ENCODE results near the gene BCL3. TPM values are rescaled to one million over a fixed set of nuclear protein-coding genes. Genes with fewer than 3 reads are reported as not detected.

The BCL3 gene
- total and polyA plus RNA-seq, 2 experiments from 2014 or later, result 1.4 to 4.1 TPM

DNA sequence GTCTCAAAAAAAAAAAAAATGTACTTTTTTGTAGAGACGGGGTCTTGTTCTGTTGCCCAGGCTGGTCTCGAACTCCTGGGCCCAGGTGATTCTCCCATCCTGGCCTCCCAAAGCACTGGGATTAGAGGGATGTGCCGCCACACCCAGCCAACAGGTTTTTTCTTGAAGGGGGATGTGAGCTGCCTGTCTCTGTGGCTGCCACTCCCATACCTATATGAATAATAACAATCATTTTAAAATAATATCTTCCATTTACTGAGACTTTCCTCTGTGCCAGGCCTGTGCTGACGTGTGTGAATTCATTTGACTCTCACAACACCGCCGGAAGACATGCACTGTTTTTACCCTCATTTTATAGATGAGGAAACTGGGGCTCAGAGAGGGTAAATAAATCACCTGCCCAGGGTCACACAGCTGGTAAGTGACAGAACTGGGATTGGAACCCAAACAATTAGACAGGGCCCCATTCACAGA lies 7.2 kb upstream of the BCL3 start:
- Histone ChIP-seq H3K27ac (ENCODE audit: low read depth) (no peak overlapping the region), H3K79me2 (replicated peaks; ENCODE audit: insufficient read depth) (no peaks in the 10 kb centered on the region), H3K36me3 (ENCODE audit: insufficient read depth) (no peaks in the 10 kb centered on the region), H3K4me1 (ENCODE audit: insufficient read depth) (no peaks in the 10 kb centered on the region), H2AFZ (no peak overlapping the region), H3F3A (replicated peaks; ENCODE audit: low read depth) (no peaks in the 10 kb centered on the region), H3K9me2 (ENCODE audit: insufficient read depth) (no peaks in the 10 kb centered on the region), H3K27me3 (ENCODE audit: insufficient read depth) (peaks cover 17% of the 10 kb centered on the region), H3K4me2 (no peak overlapping the region), H3K4me3 (no peak overlapping the region), H4K20me1 (replicated peaks; ENCODE audit: insufficient read depth) (no peaks in the 10 kb centered on the region)
- Mint-ChIP-seq H3K4me1 (peaks cover 16% of the 10 kb centered on the region), H3K36me3 (ENCODE audit: low read depth) (no peaks in the 10 kb centered on the region), H3K9me3 (no peaks in the 10 kb centered on the region), H3K4me3 (no peak overlapping the region), H3K27ac (no peak overlapping the region), H3K27me3 (ENCODE audit: insufficient read depth, low read depth, poor library complexity) (peaks cover 17% of the 10 kb centered on the region)
- no peak for DNase-seq (ENCODE audit: low spot score)
- TF ChIP-seq ZNF114 (CRISPR knock-in tag; IDR thresholded peaks at IDR 0.05) (no peak), NANOG (IDR thresholded peaks at IDR 0.05; ENCODE audit: borderline replicate concordance) (no peak), JUNB (IDR thresholded peaks at IDR 0.05; ENCODE audit: unreplicated experiment) (no peak), CREB1 (CRISPR knock-in tag; IDR thresholded peaks at IDR 0.05; ENCODE audit: low read depth) (no peak), STAT1 (IDR thresholded peaks at IDR 0.05; ENCODE audit: unreplicated experiment) (no peak), EZH2 (IDR thresholded peaks at IDR 0.05; ENCODE audit: low read depth, unreplicated experiment) (no peak), EZH2phosphoT487 (IDR thresholded peaks at IDR 0.05; ENCODE audit: unreplicated experiment) (no peak), POLR2AphosphoS5 (IDR thresholded peaks at IDR 0.05; ENCODE audit: low read depth) (no peak), ZNF331 (CRISPR knock-in tag; IDR thresholded peaks at IDR 0.05; ENCODE audit: low read depth) (no peak)
- TF ChIP-seq, protein P1, sequence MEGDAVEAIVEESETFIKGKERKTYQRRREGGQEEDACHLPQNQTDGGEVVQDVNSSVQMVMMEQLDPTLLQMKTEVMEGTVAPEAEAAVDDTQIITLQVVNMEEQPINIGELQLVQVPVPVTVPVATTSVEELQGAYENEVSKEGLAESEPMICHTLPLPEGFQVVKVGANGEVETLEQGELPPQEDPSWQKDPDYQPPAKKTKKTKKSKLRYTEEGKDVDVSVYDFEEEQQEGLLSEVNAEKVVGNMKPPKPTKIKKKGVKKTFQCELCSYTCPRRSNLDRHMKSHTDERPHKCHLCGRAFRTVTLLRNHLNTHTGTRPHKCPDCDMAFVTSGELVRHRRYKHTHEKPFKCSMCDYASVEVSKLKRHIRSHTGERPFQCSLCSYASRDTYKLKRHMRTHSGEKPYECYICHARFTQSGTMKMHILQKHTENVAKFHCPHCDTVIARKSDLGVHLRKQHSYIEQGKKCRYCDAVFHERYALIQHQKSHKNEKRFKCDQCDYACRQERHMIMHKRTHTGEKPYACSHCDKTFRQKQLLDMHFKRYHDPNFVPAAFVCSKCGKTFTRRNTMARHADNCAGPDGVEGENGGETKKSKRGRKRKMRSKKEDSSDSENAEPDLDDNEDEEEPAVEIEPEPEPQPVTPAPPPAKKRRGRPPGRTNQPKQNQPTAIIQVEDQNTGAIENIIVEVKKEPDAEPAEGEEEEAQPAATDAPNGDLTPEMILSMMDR (conservative IDR thresholded peaks at IDR 0.05; ENCODE audit: low read depth in 2 of 2), result no peak
- TF ChIP-seq, protein P2, sequence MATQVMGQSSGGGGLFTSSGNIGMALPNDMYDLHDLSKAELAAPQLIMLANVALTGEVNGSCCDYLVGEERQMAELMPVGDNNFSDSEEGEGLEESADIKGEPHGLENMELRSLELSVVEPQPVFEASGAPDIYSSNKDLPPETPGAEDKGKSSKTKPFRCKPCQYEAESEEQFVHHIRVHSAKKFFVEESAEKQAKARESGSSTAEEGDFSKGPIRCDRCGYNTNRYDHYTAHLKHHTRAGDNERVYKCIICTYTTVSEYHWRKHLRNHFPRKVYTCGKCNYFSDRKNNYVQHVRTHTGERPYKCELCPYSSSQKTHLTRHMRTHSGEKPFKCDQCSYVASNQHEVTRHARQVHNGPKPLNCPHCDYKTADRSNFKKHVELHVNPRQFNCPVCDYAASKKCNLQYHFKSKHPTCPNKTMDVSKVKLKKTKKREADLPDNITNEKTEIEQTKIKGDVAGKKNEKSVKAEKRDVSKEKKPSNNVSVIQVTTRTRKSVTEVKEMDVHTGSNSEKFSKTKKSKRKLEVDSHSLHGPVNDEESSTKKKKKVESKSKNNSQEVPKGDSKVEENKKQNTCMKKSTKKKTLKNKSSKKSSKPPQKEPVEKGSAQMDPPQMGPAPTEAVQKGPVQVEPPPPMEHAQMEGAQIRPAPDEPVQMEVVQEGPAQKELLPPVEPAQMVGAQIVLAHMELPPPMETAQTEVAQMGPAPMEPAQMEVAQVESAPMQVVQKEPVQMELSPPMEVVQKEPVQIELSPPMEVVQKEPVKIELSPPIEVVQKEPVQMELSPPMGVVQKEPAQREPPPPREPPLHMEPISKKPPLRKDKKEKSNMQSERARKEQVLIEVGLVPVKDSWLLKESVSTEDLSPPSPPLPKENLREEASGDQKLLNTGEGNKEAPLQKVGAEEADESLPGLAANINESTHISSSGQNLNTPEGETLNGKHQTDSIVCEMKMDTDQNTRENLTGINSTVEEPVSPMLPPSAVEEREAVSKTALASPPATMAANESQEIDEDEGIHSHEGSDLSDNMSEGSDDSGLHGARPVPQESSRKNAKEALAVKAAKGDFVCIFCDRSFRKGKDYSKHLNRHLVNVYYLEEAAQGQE (IDR thresholded peaks at IDR 0.05; ENCODE audit: unreplicated experiment), result no peak
- TF ChIP-seq, protein P3, sequence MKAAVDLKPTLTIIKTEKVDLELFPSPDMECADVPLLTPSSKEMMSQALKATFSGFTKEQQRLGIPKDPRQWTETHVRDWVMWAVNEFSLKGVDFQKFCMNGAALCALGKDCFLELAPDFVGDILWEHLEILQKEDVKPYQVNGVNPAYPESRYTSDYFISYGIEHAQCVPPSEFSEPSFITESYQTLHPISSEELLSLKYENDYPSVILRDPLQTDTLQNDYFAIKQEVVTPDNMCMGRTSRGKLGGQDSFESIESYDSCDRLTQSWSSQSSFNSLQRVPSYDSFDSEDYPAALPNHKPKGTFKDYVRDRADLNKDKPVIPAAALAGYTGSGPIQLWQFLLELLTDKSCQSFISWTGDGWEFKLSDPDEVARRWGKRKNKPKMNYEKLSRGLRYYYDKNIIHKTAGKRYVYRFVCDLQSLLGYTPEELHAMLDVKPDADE (IDR thresholded peaks at IDR 0.05), result no peak
- TF ChIP-seq, protein P4, sequence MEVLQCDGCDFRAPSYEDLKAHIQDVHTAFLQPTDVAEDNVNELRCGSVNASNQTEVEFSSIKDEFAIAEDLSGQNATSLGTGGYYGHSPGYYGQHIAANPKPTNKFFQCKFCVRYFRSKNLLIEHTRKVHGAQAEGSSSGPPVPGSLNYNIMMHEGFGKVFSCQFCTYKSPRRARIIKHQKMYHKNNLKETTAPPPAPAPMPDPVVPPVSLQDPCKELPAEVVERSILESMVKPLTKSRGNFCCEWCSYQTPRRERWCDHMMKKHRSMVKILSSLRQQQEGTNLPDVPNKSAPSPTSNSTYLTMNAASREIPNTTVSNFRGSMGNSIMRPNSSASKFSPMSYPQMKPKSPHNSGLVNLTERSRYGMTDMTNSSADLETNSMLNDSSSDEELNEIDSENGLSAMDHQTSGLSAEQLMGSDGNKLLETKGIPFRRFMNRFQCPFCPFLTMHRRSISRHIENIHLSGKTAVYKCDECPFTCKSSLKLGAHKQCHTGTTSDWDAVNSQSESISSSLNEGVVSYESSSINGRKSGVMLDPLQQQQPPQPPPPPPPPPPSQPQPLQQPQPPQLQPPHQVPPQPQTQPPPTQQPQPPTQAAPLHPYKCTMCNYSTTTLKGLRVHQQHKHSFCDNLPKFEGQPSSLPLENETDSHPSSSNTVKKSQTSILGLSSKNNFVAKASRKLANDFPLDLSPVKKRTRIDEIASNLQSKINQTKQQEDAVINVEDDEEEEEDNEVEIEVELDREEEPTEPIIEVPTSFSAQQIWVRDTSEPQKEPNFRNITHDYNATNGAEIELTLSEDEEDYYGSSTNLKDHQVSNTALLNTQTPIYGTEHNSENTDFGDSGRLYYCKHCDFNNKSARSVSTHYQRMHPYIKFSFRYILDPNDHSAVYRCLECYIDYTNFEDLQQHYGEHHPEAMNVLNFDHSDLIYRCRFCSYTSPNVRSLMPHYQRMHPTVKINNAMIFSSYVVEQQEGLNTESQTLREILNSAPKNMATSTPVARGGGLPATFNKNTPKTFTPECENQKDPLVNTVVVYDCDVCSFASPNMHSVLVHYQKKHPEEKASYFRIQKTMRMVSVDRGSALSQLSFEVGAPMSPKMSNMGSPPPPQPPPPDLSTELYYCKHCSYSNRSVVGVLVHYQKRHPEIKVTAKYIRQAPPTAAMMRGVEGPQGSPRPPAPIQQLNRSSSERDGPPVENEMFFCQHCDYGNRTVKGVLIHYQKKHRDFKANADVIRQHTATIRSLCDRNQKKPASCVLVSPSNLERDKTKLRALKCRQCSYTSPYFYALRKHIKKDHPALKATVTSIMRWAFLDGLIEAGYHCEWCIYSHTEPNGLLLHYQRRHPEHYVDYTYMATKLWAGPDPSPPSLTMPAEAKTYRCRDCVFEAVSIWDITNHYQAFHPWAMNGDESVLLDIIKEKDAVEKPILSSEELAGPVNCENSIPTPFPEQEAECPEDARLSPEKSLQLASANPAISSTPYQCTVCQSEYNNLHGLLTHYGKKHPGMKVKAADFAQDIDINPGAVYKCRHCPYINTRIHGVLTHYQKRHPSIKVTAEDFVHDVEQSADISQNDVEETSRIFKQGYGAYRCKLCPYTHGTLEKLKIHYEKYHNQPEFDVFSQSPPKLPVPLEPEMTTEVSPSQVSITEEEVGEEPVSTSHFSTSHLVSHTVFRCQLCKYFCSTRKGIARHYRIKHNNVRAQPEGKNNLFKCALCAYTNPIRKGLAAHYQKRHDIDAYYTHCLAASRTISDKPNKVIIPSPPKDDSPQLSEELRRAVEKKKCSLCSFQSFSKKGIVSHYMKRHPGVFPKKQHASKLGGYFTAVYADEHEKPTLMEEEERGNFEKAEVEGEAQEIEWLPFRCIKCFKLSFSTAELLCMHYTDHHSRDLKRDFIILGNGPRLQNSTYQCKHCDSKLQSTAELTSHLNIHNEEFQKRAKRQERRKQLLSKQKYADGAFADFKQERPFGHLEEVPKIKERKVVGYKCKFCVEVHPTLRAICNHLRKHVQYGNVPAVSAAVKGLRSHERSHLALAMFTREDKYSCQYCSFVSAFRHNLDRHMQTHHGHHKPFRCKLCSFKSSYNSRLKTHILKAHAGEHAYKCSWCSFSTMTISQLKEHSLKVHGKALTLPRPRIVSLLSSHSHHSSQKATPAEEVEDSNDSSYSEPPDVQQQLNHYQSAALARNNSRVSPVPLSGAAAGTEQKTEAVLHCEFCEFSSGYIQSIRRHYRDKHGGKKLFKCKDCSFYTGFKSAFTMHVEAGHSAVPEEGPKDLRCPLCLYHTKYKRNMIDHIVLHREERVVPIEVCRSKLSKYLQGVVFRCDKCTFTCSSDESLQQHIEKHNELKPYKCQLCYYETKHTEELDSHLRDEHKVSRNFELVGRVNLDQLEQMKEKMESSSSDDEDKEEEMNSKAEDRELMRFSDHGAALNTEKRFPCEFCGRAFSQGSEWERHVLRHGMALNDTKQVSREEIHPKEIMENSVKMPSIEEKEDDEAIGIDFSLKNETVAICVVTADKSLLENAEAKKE (CRISPR knock-in tag; IDR thresholded peaks at IDR 0.05), result no peak
- ATAC-seq, result no peak

Measured in GM23338 (cell line).